Amygdala (tissue), 56 donors: ENCODE results near the gene GADD45B.
"Not testable (repeated sequence)": the region's sequence is repeated elsewhere in the genome, so short reads cannot be mapped to it uniquely, and the experiment has no call there.

Experiments
- DNase-seq, 56 donors: peaks; one replicate each; lab custom pipeline; 2025; lab: John Stamatoyannopoulos, UW

Gene GADD45B

GRCh38 chr19:2463694-2464093 lies 12.2 kb upstream of the GADD45B start:
- DNase-seq: not testable (repeated sequence)

DNA sequence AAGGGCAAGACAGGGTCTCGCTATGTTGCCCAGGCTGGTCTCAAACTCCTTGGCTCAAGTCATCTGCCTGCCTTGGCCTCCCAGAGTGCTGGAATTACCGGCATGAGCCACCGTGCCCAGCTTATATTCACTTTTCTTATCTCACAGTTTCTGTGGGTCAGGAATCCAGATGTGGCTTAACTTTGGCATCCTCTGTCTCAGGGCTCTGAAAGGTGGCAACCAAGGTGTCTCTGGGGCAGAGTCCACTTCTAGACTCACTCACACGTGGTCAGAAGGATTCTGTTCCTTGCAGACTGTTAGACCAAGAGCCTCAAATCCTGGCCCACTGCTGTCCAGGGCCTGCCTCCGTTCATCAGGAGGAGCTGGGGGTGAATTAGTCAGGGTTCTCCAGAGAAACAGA lies 11.5 kb upstream of the GADD45B start:
- no peak for DNase-seq

- no peak for DNase-seq
Observed at GRCh38 chr19:2468596-2468995, 7.3 kb upstream of the GADD45B start.

GRCh38 chr19:2469102-2469914 lies 6.6 kb upstream of the GADD45B start:
- DNase-seq: no peak

GRCh38 chr19:2469915-2470200 lies 6.1 kb upstream of the GADD45B start:
- DNase-seq: not testable (repeated sequence)

DNA sequence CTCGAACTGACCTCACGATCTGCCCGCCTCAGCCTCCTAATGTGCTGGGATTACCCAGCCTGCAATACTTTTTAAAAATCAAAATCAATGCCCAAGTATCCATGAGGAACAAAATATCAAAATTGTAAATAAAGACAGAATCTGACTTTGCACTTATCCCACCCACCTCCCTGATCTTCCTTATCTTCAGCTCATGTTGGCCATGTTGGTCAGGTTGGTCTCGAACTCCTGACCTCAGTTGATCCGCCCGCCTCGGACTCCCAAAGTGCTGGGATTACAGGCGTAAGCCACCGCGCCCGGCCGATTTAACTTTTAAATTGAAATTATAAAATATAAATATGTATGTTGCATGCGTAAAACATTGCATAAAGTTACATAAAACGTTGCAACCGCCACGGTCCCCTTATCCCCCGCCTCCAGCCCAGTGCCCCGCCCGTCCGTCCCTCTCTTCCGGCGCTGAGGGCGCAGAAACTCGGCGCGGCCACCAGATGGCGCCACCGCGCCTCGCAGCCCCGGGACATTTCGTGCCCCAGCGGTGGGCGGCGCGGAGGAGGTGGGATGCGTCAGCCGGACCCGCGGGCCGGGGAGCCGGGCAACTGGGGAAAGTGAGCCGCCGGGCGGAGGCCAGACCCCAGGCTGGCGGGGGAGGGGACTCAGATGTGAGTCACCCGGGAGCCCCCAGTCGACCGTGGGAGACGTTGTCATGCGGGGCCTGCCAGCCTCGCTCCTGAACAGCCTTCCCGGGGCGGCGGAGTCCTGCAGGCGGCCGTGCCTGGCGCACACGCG lies 1.5 kb upstream of the GADD45B start:
- peak in 51 of 56 donors; percentile 12 to 85 (median 61) for DNase-seq

DNA sequence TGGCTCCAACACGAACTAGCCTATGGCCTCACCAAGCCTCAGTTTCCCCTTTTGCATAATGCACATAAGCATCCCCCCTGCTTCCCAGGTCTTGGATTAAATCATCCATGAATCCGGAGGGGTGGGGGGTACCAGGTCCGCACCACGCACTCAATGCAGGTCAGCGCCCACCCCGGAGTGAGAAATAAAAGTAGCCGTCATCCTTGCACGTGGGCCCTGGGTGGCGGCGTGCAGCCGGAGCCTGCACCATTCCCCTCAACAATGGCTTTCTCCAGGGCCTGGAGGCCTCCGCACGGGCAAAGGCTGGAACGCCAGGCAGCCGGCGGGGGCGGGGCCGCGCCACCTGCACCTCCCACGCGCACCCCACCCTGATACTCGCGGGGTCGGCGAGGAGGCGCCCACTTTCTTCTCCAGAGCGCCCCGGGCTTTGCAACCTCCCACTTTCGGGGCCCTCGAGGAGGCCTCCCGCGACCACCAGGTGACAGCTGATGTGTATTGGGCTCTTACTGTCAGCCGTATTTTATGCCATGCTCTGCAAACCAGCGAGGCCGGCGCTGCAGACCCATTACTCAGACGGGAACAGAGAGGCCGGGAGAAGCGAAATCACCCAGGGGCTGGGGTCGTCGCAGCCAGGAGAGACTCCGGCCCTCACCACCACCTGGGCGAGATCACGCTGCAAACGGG lies 767 bp upstream of the GADD45B start:
- DNase-seq: peak in 18 of 56 donors; percentile 18 to 68 (median 50)

- DNase-seq: peak in 26 of 56 donors; percentile 11 to 86 (median 49)
Observed at GRCh38 chr19:2476451-2477140, 669 bp downstream of the GADD45B start.

DNA sequence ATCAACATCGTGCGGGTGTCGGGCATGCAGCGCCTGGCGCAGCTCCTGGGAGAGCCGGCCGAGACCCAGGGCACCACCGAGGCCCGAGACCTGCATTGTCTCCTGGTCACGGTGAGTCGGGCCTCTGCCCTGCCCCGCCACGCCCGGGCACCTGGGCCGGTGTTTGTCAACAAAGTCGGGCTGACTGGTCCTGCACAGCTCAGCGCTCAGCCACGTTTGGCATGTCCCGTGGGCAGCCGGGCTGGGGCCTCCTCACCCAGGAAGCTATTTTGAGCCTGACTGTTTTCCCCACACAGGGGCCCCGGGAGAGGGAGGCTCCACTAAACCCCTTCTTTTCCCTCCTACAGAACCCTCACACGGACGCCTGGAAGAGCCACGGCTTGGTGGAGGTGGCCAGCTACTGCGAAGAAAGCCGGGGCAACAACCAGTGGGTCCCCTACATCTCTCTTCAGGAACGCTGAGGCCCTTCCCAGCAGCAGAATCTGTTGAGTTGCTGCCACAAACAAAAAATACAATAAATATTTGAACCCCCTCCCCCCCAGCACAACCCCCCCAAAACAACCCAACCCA lies 1.3 kb downstream of the GADD45B start:
- DNase-seq: peak in 12 of 56 donors; percentile 16 to 82 (median 34)

DNA sequence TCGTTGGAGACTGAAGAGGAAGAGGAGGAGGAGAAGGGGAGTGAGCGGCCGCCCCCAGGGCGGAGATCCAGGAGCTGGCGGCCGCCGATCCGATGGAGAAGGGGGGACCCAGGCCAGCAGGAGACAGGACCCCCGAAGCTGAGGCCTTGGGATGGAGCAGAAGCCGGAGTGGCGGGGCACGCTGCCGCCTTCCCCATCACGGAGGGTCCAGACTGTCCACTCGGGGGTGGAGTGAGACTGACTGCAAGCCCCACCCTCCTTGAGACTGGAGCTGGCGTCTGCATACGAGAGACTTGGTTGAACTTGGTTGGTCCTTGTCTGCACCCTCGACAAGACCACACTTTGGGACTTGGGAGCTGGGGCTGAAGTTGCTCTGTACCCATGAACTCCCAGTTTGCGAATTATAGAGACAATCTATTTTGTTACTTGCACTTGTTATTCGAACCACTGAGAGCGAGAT lies 1.8 kb downstream of the GADD45B start:
- DNase-seq: peak in 7 of 56 donors; percentile 4 to 38 (median 21)

DNA sequence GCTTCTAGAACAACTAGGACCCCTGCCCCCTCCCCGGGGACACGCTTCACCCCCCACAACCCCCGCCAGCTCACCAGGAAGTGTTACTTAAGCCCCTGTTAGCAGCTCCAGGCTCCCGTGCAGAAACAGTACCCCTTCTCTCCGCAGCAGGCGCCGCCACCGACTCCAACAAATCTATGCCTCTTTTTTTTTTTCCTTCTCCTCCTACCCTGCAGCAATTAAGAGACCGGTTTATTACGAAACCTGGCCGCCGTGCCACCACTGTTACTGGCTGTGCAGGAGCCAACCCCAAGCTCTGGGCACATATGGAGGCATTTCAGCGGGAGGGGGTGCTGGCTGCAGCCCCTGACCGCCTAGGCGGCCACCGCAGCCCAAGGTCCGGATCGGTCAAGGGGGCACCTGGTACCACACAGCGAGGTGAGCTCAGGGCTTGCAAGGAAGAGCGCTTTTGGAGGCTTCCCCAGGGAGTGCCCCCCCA lies 2.4 kb downstream of the GADD45B start:
- DNase-seq: peak in 20 of 56 donors; percentile 16 to 62 (median 42)

DNA sequence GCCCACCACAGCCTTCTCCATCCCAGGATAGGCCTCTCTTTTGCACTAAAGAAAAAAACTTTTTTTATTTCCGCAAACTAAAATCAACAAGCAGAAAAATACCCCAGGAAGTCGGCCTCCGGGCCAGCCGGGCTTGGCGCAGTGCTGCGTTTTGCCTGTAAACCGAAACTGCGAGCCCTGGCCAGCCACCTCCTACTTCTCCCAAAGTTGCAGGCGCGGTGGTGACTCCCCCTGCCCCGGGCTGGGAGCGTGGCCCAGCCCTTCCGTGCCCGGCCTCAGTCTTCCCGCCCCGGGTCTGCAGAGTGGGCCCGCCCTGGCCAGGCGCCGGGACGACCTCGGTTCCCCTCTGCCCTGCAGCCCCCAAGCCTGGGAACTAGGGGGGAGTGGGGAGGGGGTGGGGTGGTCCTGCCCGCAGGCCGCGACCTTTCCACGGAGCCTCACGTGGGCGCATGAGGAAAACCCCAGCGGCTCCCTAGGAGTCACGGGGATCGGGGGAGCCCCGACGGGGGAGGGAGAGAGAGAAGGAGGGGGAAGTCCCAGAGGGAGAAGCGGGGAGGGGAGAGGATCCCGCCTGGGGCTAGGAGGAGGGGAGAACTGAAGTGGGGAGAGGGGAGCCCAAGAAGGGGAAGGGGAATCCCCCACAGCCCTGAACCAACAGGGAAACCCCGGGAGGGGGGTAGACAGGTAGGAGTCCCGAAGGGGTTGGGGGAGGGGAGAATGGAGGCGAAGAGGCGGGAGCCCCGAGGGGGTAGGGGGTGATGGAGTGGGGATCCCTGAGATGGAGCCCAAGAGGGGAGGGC lies 3.0 kb downstream of the GADD45B start:
- peak in 26 of 56 donors; percentile 9 to 77 (median 36) for DNase-seq

- DNase-seq: no peak
Observed at GRCh38 chr19:2479556-2480194, 3.7 kb downstream of the GADD45B start.

GRCh38 chr19:2481466-2481865 lies 5.5 kb downstream of the GADD45B start:
- peak in 1 of 56 donors; percentile 23 for DNase-seq

DNA sequence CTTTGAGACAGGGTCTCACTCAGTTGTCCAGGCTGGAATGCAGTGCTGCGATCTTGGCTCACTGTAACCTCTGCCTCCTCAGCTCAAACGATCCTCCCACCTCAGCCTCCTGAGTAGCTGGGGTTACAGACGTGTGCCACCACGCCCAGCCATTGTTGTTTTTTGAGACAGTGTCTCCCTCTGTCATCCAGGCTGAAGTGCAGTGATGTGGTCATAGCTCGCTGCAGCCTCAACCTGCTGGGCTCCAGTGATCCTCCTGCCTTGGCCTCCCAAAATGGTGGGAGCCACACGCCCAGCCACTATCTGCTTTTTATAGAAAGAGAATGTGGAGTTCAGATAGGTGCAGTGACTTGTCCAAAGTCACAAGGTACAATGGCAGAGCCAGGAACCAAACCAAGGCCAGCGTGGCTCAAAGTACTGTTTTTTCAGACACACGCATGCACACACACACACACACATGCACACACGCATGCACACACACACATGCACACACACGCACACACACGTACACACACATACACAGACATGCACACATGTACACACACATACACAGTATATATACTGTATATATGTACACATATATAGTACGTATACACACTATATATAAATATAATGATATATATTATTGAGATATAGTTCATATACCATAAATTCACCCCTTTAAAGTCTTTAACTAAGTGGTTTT lies 6.6 kb downstream of the GADD45B start:
- no peak for DNase-seq

DNA sequence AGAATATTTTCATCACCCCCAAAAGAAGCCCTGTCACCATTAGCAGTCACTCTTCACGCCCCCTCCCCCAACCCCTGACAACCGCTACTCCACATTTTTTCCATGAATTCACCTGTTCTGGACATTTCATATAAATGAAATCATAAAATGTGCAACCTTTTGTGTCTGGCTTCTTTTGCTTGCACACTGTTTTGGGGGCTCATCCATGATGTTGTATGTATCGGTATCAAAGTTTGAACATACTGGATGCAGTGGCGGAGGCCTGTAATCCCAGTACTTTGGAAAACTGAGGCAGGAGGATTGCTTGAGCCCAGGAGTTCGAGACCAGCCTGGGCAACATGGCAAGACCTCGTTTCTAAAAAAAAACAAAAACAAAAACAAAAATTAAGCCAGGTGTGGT lies 7.2 kb downstream of the GADD45B start:
- no peak for DNase-seq

GRCh38 chr19:2483484-2484151 lies 7.7 kb downstream of the GADD45B start:
- DNase-seq: no peak
